Measurements from ENCODE around the gene IPO9. TPM values are rescaled to one million over a fixed set of nuclear protein-coding genes. Genes with fewer than 3 reads are reported as not detected.

The IPO9 gene
- polyA plus RNA-seq, 1 donor (not counting 4 experiments of a cell fraction or from before 2014, with no cell fraction given) = 38.9 TPM

GRCh38 chr1:201842472-201843027, 13.6 kb downstream of the IPO9 start:
- H3K4me3 ChIP-seq (ENCODE audit: control insufficient read depth in 2 of 3, extremely low read depth in 1 of 3, insufficient read depth in 2 of 3, low read depth in 1 of 3, low read length in 3 of 3) = no peak overlapping the region
- no peaks in the 10 kb centered on the region for H3K27me3 ChIP-seq (ENCODE audit: control insufficient read depth, extremely low read depth, insufficient read depth, low read length)
- H2AFZ ChIP-seq (ENCODE audit: control insufficient read depth, low read length) = no peak overlapping the region
- H3K9ac ChIP-seq (ENCODE audit: control insufficient read depth, extremely low read depth, insufficient read depth, low read length) = no peak overlapping the region
- no peak for FAIRE-seq
- peaks cover under 1 to 8% of the 10 kb centered on the region in 2 experiments for H3K36me3 ChIP-seq (ENCODE audit: control insufficient read depth in 2 of 2, extremely low read depth in 1 of 2, insufficient read depth in 2 of 2, low read length in 2 of 2)
- DNase-seq (ENCODE audit: low read depth, low spot score) = no peak
- H3K9me3 ChIP-seq (ENCODE audit: control insufficient read depth, low read depth, low read length) = no peaks in the 10 kb centered on the region
- dilution Hi-C loops (cut with MboI; ENCODE audit: extremely low pct_ligation_motif_present, low sequenced_read_pairs) = no loop called here
- H4K20me1 ChIP-seq (ENCODE audit: control insufficient read depth, extremely low read depth, insufficient read depth, low read length) = no peaks in the 10 kb centered on the region
- H3K79me2 ChIP-seq (ENCODE audit: control insufficient read depth, insufficient read depth, low read length) = peaks cover 89% of the 10 kb centered on the region
- H3K9me1 ChIP-seq (ENCODE audit: control insufficient read depth, extremely low read depth, insufficient read depth, low read length) = no peaks in the 10 kb centered on the region
- TF ChIP-seq EZH2 (IDR thresholded peaks at IDR 0.05; ENCODE audit: low read length) (no peak), CTCF (optimal IDR thresholded peaks at IDR 0.05 in 1 of 3, IDR thresholded peaks at IDR 0.05 in 1 of 3, conservative IDR thresholded peaks at IDR 0.05 in 1 of 3; ENCODE audit: extremely low read depth in 1 of 3, insufficient read depth in 2 of 3, low read length in 3 of 3) (no peak)
- H3K4me2 ChIP-seq (ENCODE audit: control insufficient read depth, extremely low read depth, insufficient read depth, low read depth, low read length) = no peak overlapping the region
- H3K4me1 ChIP-seq (ENCODE audit: control insufficient read depth, extremely low read depth, insufficient read depth, low read length) = peaks cover 9% of the 10 kb centered on the region
- no peak overlapping the region for H3K27ac ChIP-seq (ENCODE audit: control insufficient read depth, insufficient read depth, low read length)

- DNase-seq (ENCODE audit: low read depth, low spot score) (no peak), FAIRE-seq (no peak)
- Histone ChIP-seq H3K79me2 (ENCODE audit: control insufficient read depth, insufficient read depth, low read length) (peaks cover 66% of the 10 kb centered on the region), H3K36me3 (ENCODE audit: control insufficient read depth in 2 of 2, extremely low read depth in 1 of 2, insufficient read depth in 2 of 2, low read length in 2 of 2) (peaks cover 1 to 14% of the 10 kb centered on the region in 2 experiments), H3K9me3 (ENCODE audit: control insufficient read depth, low read depth, low read length) (no peaks in the 10 kb centered on the region), H3K4me3 (ENCODE audit: control insufficient read depth in 2 of 3, extremely low read depth in 1 of 3, insufficient read depth in 2 of 3, low read depth in 1 of 3, low read length in 3 of 3) (no peak overlapping the region), H3K27me3 (ENCODE audit: control insufficient read depth, extremely low read depth, insufficient read depth, low read length) (no peaks in the 10 kb centered on the region), H3K4me2 (ENCODE audit: control insufficient read depth, extremely low read depth, insufficient read depth, low read depth, low read length) (no peak overlapping the region), H3K27ac (ENCODE audit: control insufficient read depth, insufficient read depth, low read length) (peak overlapping the region; percentile 41), H3K9me1 (ENCODE audit: control insufficient read depth, extremely low read depth, insufficient read depth, low read length) (peaks cover 3% of the 10 kb centered on the region), H2AFZ (ENCODE audit: control insufficient read depth, low read length) (no peak overlapping the region), H3K9ac (ENCODE audit: control insufficient read depth, extremely low read depth, insufficient read depth, low read length) (no peak overlapping the region), H3K4me1 (ENCODE audit: control insufficient read depth, extremely low read depth, insufficient read depth, low read length) (peaks cover 35% of the 10 kb centered on the region), H4K20me1 (ENCODE audit: control insufficient read depth, extremely low read depth, insufficient read depth, low read length) (no peaks in the 10 kb centered on the region)
- dilution Hi-C loops (cut with MboI; ENCODE audit: extremely low pct_ligation_motif_present, low sequenced_read_pairs) = no loop called here
- TF ChIP-seq EZH2 (IDR thresholded peaks at IDR 0.05; ENCODE audit: low read length) = no peak
- TF ChIP-seq CTCF (optimal IDR thresholded peaks at IDR 0.05 in 1 of 3, IDR thresholded peaks at IDR 0.05 in 1 of 3, conservative IDR thresholded peaks at IDR 0.05 in 1 of 3; ENCODE audit: extremely low read depth in 1 of 3, insufficient read depth in 2 of 3, low read length in 3 of 3) = no peak
Measured at GRCh38 chr1:201845331-201846083, 16.6 kb downstream of the IPO9 start.
